ENCODE measurements around the gene DDX56.

The DDX56 gene

GRCh38 chr7:44537442-44537841 is 36.3 kb downstream of the DDX56 start:
- ATAC-seq: no peak
- no peak for TF ChIP-seq TOX (CRISPR knock-in tag; IDR thresholded peaks at IDR 0.05; ENCODE audit: borderline replicate concordance)
- TF ChIP-seq OSR1 (CRISPR knock-in tag; IDR thresholded peaks at IDR 0.05): no peak
- TF ChIP-seq ESRRG (CRISPR knock-in tag; IDR thresholded peaks at IDR 0.05): no peak
- TF ChIP-seq ARNTL (CRISPR knock-in tag; IDR thresholded peaks at IDR 0.05; ENCODE audit: borderline replicate concordance, low read depth): no peak
- TF ChIP-seq PATZ1 (CRISPR knock-in tag; IDR thresholded peaks at IDR 0.05; ENCODE audit: borderline replicate concordance): no peak
- no peak for TF ChIP-seq ZC3H10 (CRISPR knock-in tag; IDR thresholded peaks at IDR 0.05)
- TF ChIP-seq TCF4 (CRISPR knock-in tag; IDR thresholded peaks at IDR 0.05; ENCODE audit: borderline replicate concordance): no peak
- no peak for TF ChIP-seq RARB (CRISPR knock-in tag; IDR thresholded peaks at IDR 0.05)
- no peak for TF ChIP-seq ZFP30 (CRISPR knock-in tag; IDR thresholded peaks at IDR 0.05)
- no peak for TF ChIP-seq ISL1 (CRISPR knock-in tag; IDR thresholded peaks at IDR 0.05)

GRCh38 chr7:44536090-44536489 is 37.6 kb downstream of the DDX56 start:
- ATAC-seq: no peak
- TF ChIP-seq CREB5 (CRISPR knock-in tag; IDR thresholded peaks at IDR 0.05; ENCODE audit: low read depth) (no peak), POU6F1 (CRISPR knock-in tag; IDR thresholded peaks at IDR 0.05; ENCODE audit: borderline replicate concordance, low read depth) (no peak), TSHZ2 (CRISPR knock-in tag; IDR thresholded peaks at IDR 0.05) (no peak), ZNF70 (CRISPR knock-in tag; IDR thresholded peaks at IDR 0.05) (no peak), GLIS3 (CRISPR knock-in tag; IDR thresholded peaks at IDR 0.05) (no peak), ARNTL (CRISPR knock-in tag; IDR thresholded peaks at IDR 0.05; ENCODE audit: borderline replicate concordance, low read depth) (no peak), RARB (CRISPR knock-in tag; IDR thresholded peaks at IDR 0.05) (no peak), ZC3H10 (CRISPR knock-in tag; IDR thresholded peaks at IDR 0.05) (no peak), PPARA (CRISPR knock-in tag; IDR thresholded peaks at IDR 0.05; ENCODE audit: borderline replicate concordance) (no peak), ZFP3 (CRISPR knock-in tag; IDR thresholded peaks at IDR 0.05) (no peak), CSDC2 (CRISPR knock-in tag; IDR thresholded peaks at IDR 0.05) (no peak)

GRCh38 chr7:44535348-44536064 is 38.2 kb downstream of the DDX56 start:
- no peak for TF ChIP-seq ZFP30 (CRISPR knock-in tag; IDR thresholded peaks at IDR 0.05)
- no peak for TF ChIP-seq TCF4 (CRISPR knock-in tag; IDR thresholded peaks at IDR 0.05; ENCODE audit: borderline replicate concordance)
- no peak for TF ChIP-seq ARNTL (CRISPR knock-in tag; IDR thresholded peaks at IDR 0.05; ENCODE audit: borderline replicate concordance, low read depth)
- no peak for TF ChIP-seq OSR1 (CRISPR knock-in tag; IDR thresholded peaks at IDR 0.05)
- no peak for TF ChIP-seq ZNF8 (CRISPR knock-in tag; IDR thresholded peaks at IDR 0.05)
- no peak for TF ChIP-seq SNAI2 (CRISPR knock-in tag; IDR thresholded peaks at IDR 0.05)
- TF ChIP-seq PPARA (CRISPR knock-in tag; IDR thresholded peaks at IDR 0.05; ENCODE audit: borderline replicate concordance): no peak
- no peak for TF ChIP-seq ZC3H10 (CRISPR knock-in tag; IDR thresholded peaks at IDR 0.05)
- no peak for TF ChIP-seq GLIS3 (CRISPR knock-in tag; IDR thresholded peaks at IDR 0.05)
- no peak for TF ChIP-seq CREB5 (CRISPR knock-in tag; IDR thresholded peaks at IDR 0.05; ENCODE audit: low read depth)
- TF ChIP-seq BACH2 (CRISPR knock-in tag; IDR thresholded peaks at IDR 0.05; ENCODE audit: borderline replicate concordance): no peak
- no peak for TF ChIP-seq TOX (CRISPR knock-in tag; IDR thresholded peaks at IDR 0.05; ENCODE audit: borderline replicate concordance)
- no peak for TF ChIP-seq ISL1 (CRISPR knock-in tag; IDR thresholded peaks at IDR 0.05)
- TF ChIP-seq ZNF565 (CRISPR knock-in tag; conservative IDR thresholded peaks at IDR 0.05; ENCODE audit: low read depth): no peak
- no peak for TF ChIP-seq ZNF70 (CRISPR knock-in tag; IDR thresholded peaks at IDR 0.05)
- no peak for ATAC-seq

All from SK-N-SH treated with all-trans-retinoic acid at 6 μM for 48 hours (cell line).